HG03025 (cell line): ENCODE results near the gene NLGN1.
"Not testable (repeated sequence)": the region's sequence is repeated elsewhere in the genome, so short reads cannot be mapped to it uniquely, and the experiment has no call there.

ENCODE experiments used
- ATAC-seq: cut with Tn5 transposase; IDR thresholded peaks from one replicate; pipeline ENCODE4 v1.9.1; 2021; ENCODE audit warnings: mild to moderate bottlenecking, moderate library complexity; ENCODE audit not compliant: unreplicated experiment, low FRiP score

The NLGN1 gene

GRCh38 chr3:174192471-174192870, 794.9 kb downstream of the NLGN1 start:
- ATAC-seq: no peak

- no peak for ATAC-seq
Measured at GRCh38 chr3:174193604-174194003, 796.1 kb downstream of the NLGN1 start.

GRCh38 chr3:174197416-174197815, 799.9 kb downstream of the NLGN1 start:
- ATAC-seq: no peak

- ATAC-seq: no peak
Measured at GRCh38 chr3:174198199-174198598, 800.7 kb downstream of the NLGN1 start.

- no peak for ATAC-seq
Measured at GRCh38 chr3:174199696-174200095, 802.2 kb downstream of the NLGN1 start.

GRCh38 chr3:174202116-174202515, 804.6 kb downstream of the NLGN1 start:
- no peak for ATAC-seq

- no peak for ATAC-seq
Measured at GRCh38 chr3:174202561-174202960, 805.0 kb downstream of the NLGN1 start.

GRCh38 chr3:174204765-174205164, 807.2 kb downstream of the NLGN1 start:
- ATAC-seq: no peak

- ATAC-seq: no peak
Measured at GRCh38 chr3:174206607-174207192, 809.2 kb downstream of the NLGN1 start.

- ATAC-seq: no peak
Measured at GRCh38 chr3:174208161-174208560, 810.6 kb downstream of the NLGN1 start.

GRCh38 chr3:174211896-174212295, 814.4 kb downstream of the NLGN1 start:
- not testable (repeated sequence) for ATAC-seq

- no peak for ATAC-seq
Measured at GRCh38 chr3:174215456-174215855, 817.9 kb downstream of the NLGN1 start.

- ATAC-seq: no peak
Measured at GRCh38 chr3:174216019-174216418, 818.5 kb downstream of the NLGN1 start.

- ATAC-seq: no peak
Measured at GRCh38 chr3:174216946-174217718, 819.6 kb downstream of the NLGN1 start.

GRCh38 chr3:174218016-174218415, 820.5 kb downstream of the NLGN1 start:
- ATAC-seq: no peak

GRCh38 chr3:174219738-174220137, 822.2 kb downstream of the NLGN1 start:
- ATAC-seq: no peak

GRCh38 chr3:174220775-174221554, 823.4 kb downstream of the NLGN1 start:
- no peak for ATAC-seq

- no peak for ATAC-seq
Measured at GRCh38 chr3:174223042-174223441, 825.5 kb downstream of the NLGN1 start.

GRCh38 chr3:174223626-174224025, 826.1 kb downstream of the NLGN1 start:
- no peak for ATAC-seq

- no peak for ATAC-seq
Measured at GRCh38 chr3:174229916-174230315, 832.4 kb downstream of the NLGN1 start.

GRCh38 chr3:174232028-174232657, 834.6 kb downstream of the NLGN1 start:
- not testable (repeated sequence) for ATAC-seq
